ENCODE data around the gene GLP2R. TPM values are rescaled to one million over a fixed set of nuclear protein-coding genes. Genes with fewer than 3 reads are reported as not detected.
"Not testable (repeated sequence)": the region's sequence is repeated elsewhere in the genome, so short reads cannot be mapped to it uniquely, and the experiment has no call there.

Gene GLP2R
- polyA plus RNA-seq, 1 of the 3 experiments (the other 2 are of a cell fraction): not detected

DNA sequence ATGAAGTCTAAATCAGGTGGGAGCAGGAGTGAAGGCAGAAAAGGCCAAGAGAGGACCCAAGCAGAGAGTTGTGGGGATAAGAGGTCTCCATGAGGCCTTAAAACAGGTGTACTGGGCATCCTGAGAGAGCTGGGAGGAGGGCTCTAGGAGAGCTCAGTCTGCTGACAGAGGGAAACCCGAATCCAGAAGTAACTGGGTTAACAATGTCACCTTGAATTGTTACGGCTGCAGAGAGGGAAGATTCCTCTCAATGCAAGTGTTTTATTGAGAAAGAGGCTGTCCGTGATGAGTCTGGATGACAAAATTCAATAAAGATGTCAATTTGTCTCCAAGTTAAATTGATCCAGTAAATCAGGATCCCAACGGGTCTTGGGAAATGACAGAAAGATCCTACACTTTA, 42.7 kb upstream of the GLP2R start (continued):
- no peak for TF ChIP-seq RXRA (IDR thresholded peaks at IDR 0.05; ENCODE audit: borderline replicate concordance, low read depth)

DNA sequence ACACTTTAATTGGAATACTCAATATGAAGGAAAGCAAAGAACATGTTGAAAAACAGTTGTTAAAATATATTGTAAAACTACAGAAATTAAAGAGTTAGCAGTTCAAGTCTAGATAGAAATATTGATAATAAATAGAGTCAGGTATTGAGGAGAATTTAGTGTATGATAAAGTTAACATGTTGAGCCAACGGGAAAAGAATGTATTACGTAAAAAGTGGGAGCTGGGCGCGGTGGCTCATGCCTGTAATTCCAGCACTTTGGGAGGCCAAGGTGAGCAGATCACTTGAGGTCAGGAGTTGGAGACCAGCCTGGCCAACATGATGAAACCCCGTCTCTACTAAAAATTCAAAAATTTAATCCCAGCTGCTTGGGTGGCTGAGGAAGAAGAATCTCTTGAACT, 42.3 kb upstream of the GLP2R start:
- H3K4me1 ChIP-seq (ENCODE audit: control insufficient read depth in 1 of 2, insufficient read depth in 2 of 2, low read depth in 1 of 2, low read length in 1 of 2); H3K9ac ChIP-seq; H3K79me2 ChIP-seq (ENCODE audit: insufficient read depth); CTCF ChIA-PET; POLR2A ChIA-PET; H3K27ac ChIP-seq (ENCODE audit: low read depth in 2 of 2, low read length in 1 of 2); DNase-seq; H2AFZ ChIP-seq (ENCODE audit: low read depth); H3K4me3 ChIP-seq (ENCODE audit: low read depth in 2 of 2, low read length in 1 of 2); H3K9me3 ChIP-seq; H3K9me2 ChIP-seq; H3F3A ChIP-seq (replicated peaks; ENCODE audit: insufficient read depth); H3K36me3 ChIP-seq (replicated peaks in 1 of 2; ENCODE audit: control insufficient read depth in 1 of 2, insufficient read depth in 2 of 2, low read length in 1 of 2); H4K20me1 ChIP-seq (ENCODE audit: insufficient read depth); H3K4me2 ChIP-seq: not testable (repeated sequence)
- H3K27me3 ChIP-seq (ENCODE audit: insufficient read depth): peaks cover 15% of the 10 kb centered on the region; the same call in 1 of the 2 replicates
- 35% methylated on average over 5 of the region's 5 CpGs for WGBS (ENCODE audit: low lambda C conversion rate)

DNA sequence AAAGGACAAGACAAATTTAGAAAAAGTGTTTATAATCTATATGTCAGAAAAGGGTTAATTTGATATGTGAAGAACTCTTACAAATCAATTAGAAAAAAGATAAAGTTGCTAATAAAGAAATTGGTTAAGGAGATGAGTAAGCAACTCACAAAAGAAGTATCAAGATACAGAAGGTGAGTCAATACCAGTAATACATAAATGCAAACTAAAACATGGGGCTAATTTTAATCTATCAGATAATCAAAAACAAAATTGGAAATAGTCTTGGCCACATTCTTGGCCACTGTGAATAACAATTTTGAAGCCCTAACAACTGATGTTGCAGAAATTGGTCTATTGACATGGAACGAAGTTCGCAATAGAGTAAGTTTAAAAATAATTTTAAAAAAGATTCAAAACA, 41.2 kb upstream of the GLP2R start:
- H3K36me3 ChIP-seq (replicated peaks in 1 of 2; ENCODE audit: control insufficient read depth in 1 of 2, insufficient read depth in 2 of 2, low read length in 1 of 2): no peaks in the 10 kb centered on the region
- H4K20me1 ChIP-seq (ENCODE audit: insufficient read depth): no peaks in the 10 kb centered on the region
- H3K4me1 ChIP-seq (ENCODE audit: control insufficient read depth in 1 of 2, insufficient read depth in 2 of 2, low read depth in 1 of 2, low read length in 1 of 2): no peaks in the 10 kb centered on the region
- H3K9ac ChIP-seq: no peak overlapping the region
- ChIA-PET POLR2A (no interaction called here), CTCF (no interaction called here)
- no peaks in the 10 kb centered on the region for H3F3A ChIP-seq (replicated peaks; ENCODE audit: insufficient read depth)
- H3K4me2 ChIP-seq: no peak overlapping the region
- 46% methylated on average over 2 of the region's 2 CpGs for WGBS (ENCODE audit: low lambda C conversion rate)
- no peaks in the 10 kb centered on the region for H3K79me2 ChIP-seq (ENCODE audit: insufficient read depth)
- TF ChIP-seq, protein P1, sequence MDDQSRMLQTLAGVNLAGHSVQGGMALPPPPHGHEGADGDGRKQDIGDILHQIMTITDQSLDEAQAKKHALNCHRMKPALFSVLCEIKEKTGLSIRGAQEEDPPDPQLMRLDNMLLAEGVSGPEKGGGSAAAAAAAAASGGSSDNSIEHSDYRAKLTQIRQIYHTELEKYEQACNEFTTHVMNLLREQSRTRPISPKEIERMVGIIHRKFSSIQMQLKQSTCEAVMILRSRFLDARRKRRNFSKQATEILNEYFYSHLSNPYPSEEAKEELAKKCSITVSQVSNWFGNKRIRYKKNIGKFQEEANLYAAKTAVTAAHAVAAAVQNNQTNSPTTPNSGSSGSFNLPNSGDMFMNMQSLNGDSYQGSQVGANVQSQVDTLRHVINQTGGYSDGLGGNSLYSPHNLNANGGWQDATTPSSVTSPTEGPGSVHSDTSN (IDR thresholded peaks at IDR 0.05): no peak
- TF ChIP-seq TEAD4 (IDR thresholded peaks at IDR 0.05; ENCODE audit: borderline replicate concordance, insufficient read depth): no peak
- no peak for TF ChIP-seq MEF2A (IDR thresholded peaks at IDR 0.05; ENCODE audit: borderline replicate concordance, low read depth)
- no peak for TF ChIP-seq RAD21 (IDR thresholded peaks at IDR 0.05; ENCODE audit: low read length)
- TF ChIP-seq EP300 (IDR thresholded peaks at IDR 0.05; ENCODE audit: borderline replicate concordance in 1 of 2, low read depth in 1 of 2, low read length in 1 of 2): no peak
- no peak for TF ChIP-seq RCOR1 (IDR thresholded peaks at IDR 0.05; ENCODE audit: low read length)
- TF ChIP-seq EZH2phosphoT487 (IDR thresholded peaks at IDR 0.05; ENCODE audit: borderline replicate concordance, low read depth): no peak
- no peak for TF ChIP-seq YY1 (IDR thresholded peaks at IDR 0.05; ENCODE audit: low read depth)
- no peaks in the 10 kb centered on the region for H3K9me2 ChIP-seq
- no peak overlapping the region for H3K4me3 ChIP-seq (ENCODE audit: low read depth in 2 of 2, low read length in 1 of 2)
- H3K27ac ChIP-seq (ENCODE audit: low read depth in 2 of 2, low read length in 1 of 2): no peak overlapping the region
- H3K9me3 ChIP-seq: no peaks in the 10 kb centered on the region
- DNase-seq: no peak
- no peak overlapping the region for H2AFZ ChIP-seq (ENCODE audit: low read depth)
- peaks cover 23% of the 10 kb centered on the region; the same call in 1 of the 2 replicates for H3K27me3 ChIP-seq (ENCODE audit: insufficient read depth)

DNA sequence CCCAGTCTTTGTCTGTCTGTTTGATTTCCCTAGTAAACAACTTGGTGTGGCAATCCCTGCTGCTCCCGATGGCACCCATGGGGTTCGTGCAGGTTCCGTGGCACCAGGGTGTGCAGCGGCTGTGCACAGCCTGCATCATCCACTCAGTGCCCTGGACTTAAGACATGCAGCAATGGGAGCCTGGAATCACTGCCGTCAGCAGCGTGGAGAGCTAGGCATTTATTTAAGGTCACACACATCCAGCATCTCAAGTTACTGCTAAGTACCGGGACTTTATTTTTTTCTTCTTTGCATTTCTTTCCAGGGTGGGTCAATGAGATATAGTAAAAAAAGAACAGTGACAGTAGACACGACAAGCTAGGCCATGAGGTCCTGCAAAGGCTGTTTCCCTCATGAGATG, 37.1 kb upstream of the GLP2R start:
- TF ChIP-seq TAF1 (IDR thresholded peaks at IDR 0.05; ENCODE audit: borderline replicate concordance, low read depth, low read length) (no peak), RFX5 (IDR thresholded peaks at IDR 0.05; ENCODE audit: low read length) (no peak), JUND (IDR thresholded peaks at IDR 0.05) (no peak), RAD21 (IDR thresholded peaks at IDR 0.05; ENCODE audit: low read length) (no peak), RCOR1 (IDR thresholded peaks at IDR 0.05; ENCODE audit: low read length) (no peak), YY1 (IDR thresholded peaks at IDR 0.05; ENCODE audit: low read depth) (no peak), FOXJ3 (CRISPR knock-in tag; IDR thresholded peaks at IDR 0.05) (no peak)
- TF ChIP-seq, protein P2, sequence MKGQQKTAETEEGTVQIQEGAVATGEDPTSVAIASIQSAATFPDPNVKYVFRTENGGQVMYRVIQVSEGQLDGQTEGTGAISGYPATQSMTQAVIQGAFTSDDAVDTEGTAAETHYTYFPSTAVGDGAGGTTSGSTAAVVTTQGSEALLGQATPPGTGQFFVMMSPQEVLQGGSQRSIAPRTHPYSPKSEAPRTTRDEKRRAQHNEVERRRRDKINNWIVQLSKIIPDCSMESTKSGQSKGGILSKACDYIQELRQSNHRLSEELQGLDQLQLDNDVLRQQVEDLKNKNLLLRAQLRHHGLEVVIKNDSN (IDR thresholded peaks at IDR 0.05; ENCODE audit: borderline replicate concordance, low read depth): no peak
- TF ChIP-seq, protein P3, sequence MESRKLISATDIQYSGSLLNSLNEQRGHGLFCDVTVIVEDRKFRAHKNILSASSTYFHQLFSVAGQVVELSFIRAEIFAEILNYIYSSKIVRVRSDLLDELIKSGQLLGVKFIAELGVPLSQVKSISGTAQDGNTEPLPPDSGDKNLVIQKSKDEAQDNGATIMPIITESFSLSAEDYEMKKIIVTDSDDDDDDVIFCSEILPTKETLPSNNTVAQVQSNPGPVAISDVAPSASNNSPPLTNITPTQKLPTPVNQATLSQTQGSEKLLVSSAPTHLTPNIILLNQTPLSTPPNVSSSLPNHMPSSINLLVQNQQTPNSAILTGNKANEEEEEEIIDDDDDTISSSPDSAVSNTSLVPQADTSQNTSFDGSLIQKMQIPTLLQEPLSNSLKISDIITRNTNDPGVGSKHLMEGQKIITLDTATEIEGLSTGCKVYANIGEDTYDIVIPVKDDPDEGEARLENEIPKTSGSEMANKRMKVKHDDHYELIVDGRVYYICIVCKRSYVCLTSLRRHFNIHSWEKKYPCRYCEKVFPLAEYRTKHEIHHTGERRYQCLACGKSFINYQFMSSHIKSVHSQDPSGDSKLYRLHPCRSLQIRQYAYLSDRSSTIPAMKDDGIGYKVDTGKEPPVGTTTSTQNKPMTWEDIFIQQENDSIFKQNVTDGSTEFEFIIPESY (IDR thresholded peaks at IDR 0.05; ENCODE audit: borderline replicate concordance, low read depth): no peak
- TF ChIP-seq, protein P4, sequence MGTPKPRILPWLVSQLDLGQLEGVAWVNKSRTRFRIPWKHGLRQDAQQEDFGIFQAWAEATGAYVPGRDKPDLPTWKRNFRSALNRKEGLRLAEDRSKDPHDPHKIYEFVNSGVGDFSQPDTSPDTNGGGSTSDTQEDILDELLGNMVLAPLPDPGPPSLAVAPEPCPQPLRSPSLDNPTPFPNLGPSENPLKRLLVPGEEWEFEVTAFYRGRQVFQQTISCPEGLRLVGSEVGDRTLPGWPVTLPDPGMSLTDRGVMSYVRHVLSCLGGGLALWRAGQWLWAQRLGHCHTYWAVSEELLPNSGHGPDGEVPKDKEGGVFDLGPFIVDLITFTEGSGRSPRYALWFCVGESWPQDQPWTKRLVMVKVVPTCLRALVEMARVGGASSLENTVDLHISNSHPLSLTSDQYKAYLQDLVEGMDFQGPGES (IDR thresholded peaks at IDR 0.05; ENCODE audit: low read depth, low read length): no peak
- DNase-seq: no peak
- WGBS (ENCODE audit: low lambda C conversion rate): 9% methylated on average over 8 of the region's 8 CpGs

More for the DNA sequence above, 37.1 kb upstream of the GLP2R start:
- peaks cover 24% of the 10 kb centered on the region; the same call in 1 of the 2 replicates for H3K27me3 ChIP-seq (ENCODE audit: insufficient read depth)
- ChIA-PET POLR2A (no interaction called here), CTCF (no interaction called here)
- no peaks in the 10 kb centered on the region for H3F3A ChIP-seq (replicated peaks; ENCODE audit: insufficient read depth)
- no peak overlapping the region for H3K4me2 ChIP-seq
- no peak overlapping the region for H3K4me3 ChIP-seq (ENCODE audit: low read depth in 2 of 2, low read length in 1 of 2)
- H3K9me2 ChIP-seq: no peaks in the 10 kb centered on the region
- H3K36me3 ChIP-seq (replicated peaks in 1 of 2; ENCODE audit: control insufficient read depth in 1 of 2, insufficient read depth in 2 of 2, low read length in 1 of 2): no peaks in the 10 kb centered on the region
- no peak overlapping the region for H2AFZ ChIP-seq (ENCODE audit: low read depth)
- H3K4me1 ChIP-seq (ENCODE audit: control insufficient read depth in 1 of 2, insufficient read depth in 2 of 2, low read depth in 1 of 2, low read length in 1 of 2): no peaks in the 10 kb centered on the region
- no peak overlapping the region for H3K9ac ChIP-seq
- H3K79me2 ChIP-seq (ENCODE audit: insufficient read depth): no peaks in the 10 kb centered on the region
- no peaks in the 10 kb centered on the region for H4K20me1 ChIP-seq (ENCODE audit: insufficient read depth)
- no peaks in the 10 kb centered on the region for H3K9me3 ChIP-seq
- no peak overlapping the region for H3K27ac ChIP-seq (ENCODE audit: low read depth in 2 of 2, low read length in 1 of 2)
